Liver (tissue), 9 donors: ENCODE results near the gene MYLK3. TPM values are rescaled to one million over a fixed set of nuclear protein-coding genes. Genes with fewer than 3 reads are reported as not detected.

ENCODE experiments used
- DNase-seq: peaks from one replicate; pipeline ENCODE4 v3.0.0-alpha.2; 2017; ENCODE audit warnings: low spot score
- H3K27ac ChIP-seq, 2 donors: one replicate each; pipeline ENCODE4 v1.7.0; 2013; ENCODE audit warnings: inconsistent platforms in 2 of 2, low read length in 2 of 2, control low read depth in 1 of 2, low read depth in 1 of 2, mild to moderate bottlenecking in 1 of 2
- H3K27me3 ChIP-seq, 4 donors: one replicate each; pipeline versions ENCODE4 v1.6.1 to v1.7.0; 2013; ENCODE audit warnings: low read length in 3 of 4, inconsistent platforms in 1 of 4, mild to moderate bottlenecking in 1 of 4, moderate library complexity in 1 of 4; ENCODE audit not compliant: control insufficient read depth in 4 of 4, insufficient read depth in 4 of 4
- H3K36me3 ChIP-seq, 4 donors: one replicate each; pipeline versions ENCODE4 v1.6.1 to v1.7.0; 2013; ENCODE audit warnings: low read length in 3 of 4, mild to moderate bottlenecking in 3 of 4, low read depth in 1 of 4, moderate library complexity in 1 of 4; ENCODE audit not compliant: control insufficient read depth in 4 of 4, insufficient read depth in 3 of 4
- H3K4me1 ChIP-seq, 4 donors: one replicate each; pipeline versions ENCODE4 v1.6.1 to v1.7.0; 2013; ENCODE audit warnings: low read length in 3 of 4, mild to moderate bottlenecking in 3 of 4, moderate library complexity in 1 of 4; ENCODE audit not compliant: control insufficient read depth in 4 of 4, insufficient read depth in 4 of 4
- H3K4me3 ChIP-seq, 3 donors: one replicate each; pipeline versions ENCODE4 v1.6.1 to v1.7.0; 2013; ENCODE audit warnings: low read length in 3 of 3, control low read depth in 1 of 3, low read depth in 1 of 3, mild to moderate bottlenecking in 1 of 3
- H3K9ac ChIP-seq, 2 donors: one replicate each; pipeline ENCODE4 v1.7.0; 2013; ENCODE audit warnings: low read length in 2 of 2, mild to moderate bottlenecking in 2 of 2, moderate library complexity in 2 of 2, control low read depth in 1 of 2, low read depth in 1 of 2
- H3K9me3 ChIP-seq, 4 donors: one replicate each; pipeline versions ENCODE4 v1.6.1 to v1.7.0; 2013; ENCODE audit warnings: low read length in 3 of 4; ENCODE audit not compliant: control insufficient read depth in 4 of 4
- EGR1 ChIP-seq, 2 donors: IDR thresholded peaks; 2 replicates each; pipeline ENCODE4 v1.6.1; 2016 to 2018; ENCODE audit warnings: antibody characterized with exemption in 2 of 2, low read depth in 2 of 2
- FOXA2 ChIP-seq: IDR thresholded peaks from 2 replicates; pipeline ENCODE4 v1.6.1; 2016; ENCODE audit warnings: antibody characterized with exemption
- GABPA ChIP-seq, 2 donors: IDR thresholded peaks in 1 of 2; conservative IDR thresholded peaks in 1 of 2; 2 replicates each; pipeline ENCODE4 v1.6.1; 2016; ENCODE audit warnings: antibody characterized with exemption in 2 of 2, mild to moderate bottlenecking in 1 of 2, moderate library complexity in 1 of 2
- RAD21 ChIP-seq, 2 donors: IDR thresholded peaks; 2 replicates each; pipeline ENCODE4 v1.6.1; 2016; ENCODE audit warnings: antibody characterized with exemption in 2 of 2, mild to moderate bottlenecking in 2 of 2
- RXRA ChIP-seq, 2 donors: IDR thresholded peaks; 2 replicates each; pipeline ENCODE4 v1.6.1; 2017 to 2018; ENCODE audit warnings: antibody characterized with exemption in 2 of 2, mild to moderate bottlenecking in 1 of 2
- SP1 ChIP-seq: IDR thresholded peaks from 2 replicates; pipeline ENCODE4 v1.6.1; 2018; ENCODE audit warnings: antibody characterized with exemption, mild to moderate bottlenecking
- YY1 ChIP-seq: IDR thresholded peaks from 2 replicates; pipeline ENCODE4 v1.6.1; 2016; ENCODE audit warnings: antibody characterized with exemption, mild to moderate bottlenecking
- WGBS: extraction: QIAGEN DNeasy Blood & Tissue Kit; methylation state at CpG from one replicate; pipeline ENCODE4 v1.1.7; 2013; 5-methylcytosine and 5-hydroxymethylcytosine counted together
- polyA plus RNA-seq, 2 donors: library from polyadenylated mRNA; stranded (reverse) in 1 of 2; unstranded in 1 of 2; fragments of 200-250 nt in 1 of 2; fragments of >200 nt in 1 of 2; fragmentation: Nextera tagmentation in 1 of 2; extraction: Ambion mirVana in 1 of 2; gene quantifications; one replicate each; pipeline versions ENCODE4 v1.2.1 to v1.2.3, GENCODE V29; 2013 to 2015
- total RNA-seq, 2 donors: library from RNA; depleted of rRNA; stranded (reverse); fragments of >200 nt; gene quantifications; one replicate each; pipeline ENCODE4 v1.2.3, GENCODE V29; 2014
- TF ChIP-seq, protein P1 (sequence below): fragments of 150-350 bp; IDR thresholded peaks from 2 replicates; pipeline ENCODE4 v1.5.1; 2017; ENCODE audit warnings: improper control_type of control experiment, low read depth, low read length; ENCODE audit not compliant: missing input control
- TF ChIP-seq, protein P2 (sequence below): IDR thresholded peaks from 2 replicates; pipeline ENCODE4 v1.6.1; 2016; ENCODE audit warnings: antibody characterized with exemption
- TF ChIP-seq, protein P3 (sequence below): IDR thresholded peaks from 2 replicates; pipeline ENCODE4 v1.6.1; 2016; ENCODE audit warnings: antibody characterized with exemption, mild to moderate bottlenecking
- TF ChIP-seq, protein P4 (sequence below): IDR thresholded peaks from 2 replicates; pipeline ENCODE4 v1.6.1; 2016; ENCODE audit warnings: antibody characterized with exemption
- donor health status: healthy.
- donor health status: healthy.
- donor health status: healthy.
- donor health status: healthy.
- donor health status: healthy.

The MYLK3 gene
- total and polyA plus RNA-seq, 4 donors = 0.01 to 1.1 (median 0.23) TPM

DNA sequence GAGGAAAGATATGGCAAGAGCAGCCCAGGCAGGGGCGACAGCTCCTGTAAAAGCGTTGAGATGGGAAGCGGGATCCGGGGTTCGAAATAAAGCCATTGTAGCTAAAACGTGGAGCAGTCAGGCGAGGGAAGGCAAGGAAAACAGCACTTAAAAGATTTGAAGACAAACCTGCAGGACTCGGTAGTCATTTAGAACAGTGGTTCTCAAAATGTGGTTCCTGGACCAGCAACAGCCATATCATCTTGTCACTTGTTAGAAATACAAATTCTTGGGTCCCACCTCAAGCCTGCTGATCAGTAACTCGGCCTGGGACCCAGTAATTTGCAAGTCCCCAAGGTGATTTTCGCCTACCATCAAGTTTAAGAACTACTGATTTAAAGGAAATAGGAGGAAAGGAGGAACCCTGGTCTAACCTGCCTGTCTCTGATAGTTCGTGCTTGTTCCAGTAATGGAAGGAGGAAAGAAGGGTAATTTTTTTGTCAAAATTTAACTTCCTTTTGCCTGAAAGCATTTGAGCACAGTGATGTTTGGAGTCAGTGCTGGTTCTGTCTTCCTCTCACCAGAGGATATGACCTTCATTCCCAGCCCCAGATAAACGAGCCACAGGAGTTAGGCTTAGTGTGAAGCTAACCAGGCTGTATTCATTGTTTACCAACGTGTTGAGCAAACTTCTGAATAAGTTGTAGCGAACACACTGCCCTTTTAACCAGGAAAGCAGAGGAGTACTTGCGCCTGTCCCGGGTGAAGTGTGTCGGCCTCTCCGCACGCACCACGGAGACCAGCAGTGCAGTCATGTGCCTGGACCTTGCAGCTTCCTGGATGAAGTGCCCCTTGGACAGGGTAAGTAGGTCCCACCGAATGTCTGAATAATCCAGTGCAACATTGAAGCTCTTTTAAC, 57.6 kb downstream of the MYLK3 start:
- H3K27ac ChIP-seq = no peak overlapping the region
- H3K4me3 ChIP-seq = peak overlapping the region; percentile 12 to 88 (median 70)
- TF ChIP-seq SP1 = peak; percentile 23
- TF ChIP-seq YY1 = no peak
- peaks cover 4 to 29% (median 23%) of the 10 kb centered on the region in 4 donors for H3K4me1 ChIP-seq
- H3K36me3 ChIP-seq = no peaks in the 10 kb centered on the region
- no peak overlapping the region for H3K9ac ChIP-seq
- no peaks in the 10 kb centered on the region for H3K27me3 ChIP-seq
- 13% methylated on average over 21 of the region's 21 CpGs for WGBS
- no peaks in the 10 kb centered on the region for H3K9me3 ChIP-seq
- no peak for DNase-seq

DNA sequence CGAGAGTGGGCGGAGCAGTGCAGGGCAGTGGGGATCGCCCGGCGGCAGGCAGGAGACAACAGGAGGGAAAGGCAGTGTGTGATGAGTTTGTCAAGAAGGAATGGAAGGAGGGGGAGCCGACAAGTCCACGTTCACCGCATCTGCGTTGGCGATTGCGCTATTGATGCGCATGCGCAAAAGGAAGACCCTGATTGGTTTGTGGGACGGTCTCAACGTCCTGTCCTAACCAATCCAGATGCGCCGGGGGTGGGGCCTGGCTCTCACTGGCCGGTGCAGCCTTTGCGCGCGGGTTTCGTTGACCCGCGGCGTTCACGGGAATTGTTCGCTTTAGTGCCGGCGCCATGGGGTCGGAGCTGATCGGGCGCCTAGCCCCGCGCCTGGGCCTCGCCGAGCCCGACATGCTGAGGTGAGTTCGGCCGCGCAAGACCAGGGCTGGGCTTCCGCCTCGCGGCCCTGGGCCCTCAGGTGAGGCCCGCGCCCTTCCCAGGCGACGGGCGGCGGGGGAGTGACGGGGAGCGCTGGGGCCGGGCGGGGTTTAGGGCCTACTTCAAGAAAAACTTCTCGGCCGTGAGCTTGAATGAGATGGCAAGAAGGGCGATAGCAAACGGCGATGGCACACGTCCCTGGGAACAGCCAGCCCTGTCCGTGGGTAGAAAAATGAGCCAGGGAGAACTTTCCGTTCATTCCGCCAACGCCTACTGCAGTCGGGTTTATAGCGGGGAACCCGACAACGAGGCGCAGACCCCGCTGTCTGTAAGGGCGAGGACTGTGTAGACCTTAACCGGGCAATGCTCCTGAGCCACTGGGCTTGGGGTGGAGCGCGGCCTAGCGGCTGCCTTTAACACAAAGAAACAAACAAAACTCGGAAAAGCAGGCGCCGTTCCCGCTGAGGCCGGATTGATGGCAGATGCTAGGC, 58.5 kb downstream of the MYLK3 start, which contains the start of gene ORC6:
Gene ORC6, plus strand, starts transcription at position 295 of the 916 bp plus-strand sequence. Its CDS starts 47 bp downstream, at position 342.
- Histone ChIP-seq H3K4me3 (peak within 1 kb of the TSS; percentile 70 to 88 (median 81)), H3K4me1 (peaks cover 4 to 29% (median 23%) of the 10 kb centered on the region in 4 donors), H3K9ac (peak within 1 kb of the TSS; percentile 45 to 67), H3K27ac (peak within 1 kb of the TSS; percentile 90), H3K27me3 (no peaks in the 10 kb centered on the region), H3K36me3 (no peaks in the 10 kb centered on the region), H3K9me3 (no peaks in the 10 kb centered on the region)
- TF ChIP-seq YY1 = peak; percentile 10
- TF ChIP-seq, protein P1, sequence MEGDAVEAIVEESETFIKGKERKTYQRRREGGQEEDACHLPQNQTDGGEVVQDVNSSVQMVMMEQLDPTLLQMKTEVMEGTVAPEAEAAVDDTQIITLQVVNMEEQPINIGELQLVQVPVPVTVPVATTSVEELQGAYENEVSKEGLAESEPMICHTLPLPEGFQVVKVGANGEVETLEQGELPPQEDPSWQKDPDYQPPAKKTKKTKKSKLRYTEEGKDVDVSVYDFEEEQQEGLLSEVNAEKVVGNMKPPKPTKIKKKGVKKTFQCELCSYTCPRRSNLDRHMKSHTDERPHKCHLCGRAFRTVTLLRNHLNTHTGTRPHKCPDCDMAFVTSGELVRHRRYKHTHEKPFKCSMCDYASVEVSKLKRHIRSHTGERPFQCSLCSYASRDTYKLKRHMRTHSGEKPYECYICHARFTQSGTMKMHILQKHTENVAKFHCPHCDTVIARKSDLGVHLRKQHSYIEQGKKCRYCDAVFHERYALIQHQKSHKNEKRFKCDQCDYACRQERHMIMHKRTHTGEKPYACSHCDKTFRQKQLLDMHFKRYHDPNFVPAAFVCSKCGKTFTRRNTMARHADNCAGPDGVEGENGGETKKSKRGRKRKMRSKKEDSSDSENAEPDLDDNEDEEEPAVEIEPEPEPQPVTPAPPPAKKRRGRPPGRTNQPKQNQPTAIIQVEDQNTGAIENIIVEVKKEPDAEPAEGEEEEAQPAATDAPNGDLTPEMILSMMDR = peak; percentile 8
- TF ChIP-seq RAD21 (IDR thresholded peaks at IDR 0.05) = peak; percentile 6 to 21
- TF ChIP-seq, protein P2, sequence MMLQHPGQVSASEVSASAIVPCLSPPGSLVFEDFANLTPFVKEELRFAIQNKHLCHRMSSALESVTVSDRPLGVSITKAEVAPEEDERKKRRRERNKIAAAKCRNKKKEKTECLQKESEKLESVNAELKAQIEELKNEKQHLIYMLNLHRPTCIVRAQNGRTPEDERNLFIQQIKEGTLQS = no peak
- TF ChIP-seq SP1 = peak; percentile 83
- no peak for TF ChIP-seq GABPA (IDR thresholded peaks at IDR 0.05 in 1 of 2, conservative IDR thresholded peaks at IDR 0.05 in 1 of 2)
- no peak for TF ChIP-seq EGR1 (IDR thresholded peaks at IDR 0.05; ENCODE audit: low read depth in 2 of 2)
- peak; percentile 97 for DNase-seq
- WGBS = under 1% methylated on average over 79 of the region's 79 CpGs

DNA sequence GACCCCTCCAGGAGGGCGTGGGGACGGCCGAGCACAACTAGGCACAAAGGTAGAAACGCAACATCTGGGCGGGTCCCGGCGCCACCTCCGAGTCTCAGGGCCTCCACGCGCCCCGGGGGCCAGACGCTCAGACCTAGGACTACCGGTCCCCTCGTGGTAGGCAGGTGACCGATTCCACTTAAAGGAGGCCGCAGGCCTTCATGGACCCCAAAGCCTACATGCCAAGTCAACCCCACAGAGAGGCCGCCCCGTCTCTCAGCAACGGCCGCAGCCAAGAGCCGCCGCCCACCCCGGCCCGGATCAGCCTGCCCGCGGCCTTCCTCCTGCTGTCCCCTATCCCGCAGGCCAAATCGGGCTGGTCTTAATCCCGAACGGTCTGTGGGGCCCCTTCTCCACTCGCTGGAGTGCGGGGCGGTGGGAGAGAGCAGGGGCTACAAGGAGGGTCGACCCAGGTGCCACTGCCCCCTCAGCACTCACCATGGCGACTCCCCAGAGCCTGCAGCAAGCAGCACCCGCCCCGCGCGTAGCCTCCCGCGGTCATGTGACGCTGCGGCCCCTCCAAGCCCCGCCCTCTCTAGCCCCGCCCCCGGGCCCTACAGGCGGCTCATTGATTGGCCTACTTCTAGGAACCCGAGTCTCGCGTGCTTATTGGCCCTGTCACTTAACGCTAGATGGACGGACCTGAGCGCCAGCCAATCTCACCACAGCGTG, 59.3 kb downstream of the MYLK3 start, which contains the start of gene VPS35:
Gene VPS35, minus strand, starts transcription at position 525 of the 711 bp plus-strand sequence. Its CDS starts 45 bp downstream, at position 480.
- peaks cover 4 to 29% (median 23%) of the 10 kb centered on the region in 4 donors for H3K4me1 ChIP-seq
- H3K4me3 ChIP-seq = peak within 1 kb of the TSS; percentile 70 to 88 (median 81)
- peak within 1 kb of the TSS; percentile 45 to 67 for H3K9ac ChIP-seq
- H3K27ac ChIP-seq = peak within 1 kb of the TSS; percentile 90
- H3K9me3 ChIP-seq = no peaks in the 10 kb centered on the region
- under 1% methylated on average over 54 of the region's 54 CpGs for WGBS
- DNase-seq = peak; percentile 100
- H3K27me3 ChIP-seq = no peaks in the 10 kb centered on the region
- no peaks in the 10 kb centered on the region for H3K36me3 ChIP-seq
- TF ChIP-seq, protein P3, sequence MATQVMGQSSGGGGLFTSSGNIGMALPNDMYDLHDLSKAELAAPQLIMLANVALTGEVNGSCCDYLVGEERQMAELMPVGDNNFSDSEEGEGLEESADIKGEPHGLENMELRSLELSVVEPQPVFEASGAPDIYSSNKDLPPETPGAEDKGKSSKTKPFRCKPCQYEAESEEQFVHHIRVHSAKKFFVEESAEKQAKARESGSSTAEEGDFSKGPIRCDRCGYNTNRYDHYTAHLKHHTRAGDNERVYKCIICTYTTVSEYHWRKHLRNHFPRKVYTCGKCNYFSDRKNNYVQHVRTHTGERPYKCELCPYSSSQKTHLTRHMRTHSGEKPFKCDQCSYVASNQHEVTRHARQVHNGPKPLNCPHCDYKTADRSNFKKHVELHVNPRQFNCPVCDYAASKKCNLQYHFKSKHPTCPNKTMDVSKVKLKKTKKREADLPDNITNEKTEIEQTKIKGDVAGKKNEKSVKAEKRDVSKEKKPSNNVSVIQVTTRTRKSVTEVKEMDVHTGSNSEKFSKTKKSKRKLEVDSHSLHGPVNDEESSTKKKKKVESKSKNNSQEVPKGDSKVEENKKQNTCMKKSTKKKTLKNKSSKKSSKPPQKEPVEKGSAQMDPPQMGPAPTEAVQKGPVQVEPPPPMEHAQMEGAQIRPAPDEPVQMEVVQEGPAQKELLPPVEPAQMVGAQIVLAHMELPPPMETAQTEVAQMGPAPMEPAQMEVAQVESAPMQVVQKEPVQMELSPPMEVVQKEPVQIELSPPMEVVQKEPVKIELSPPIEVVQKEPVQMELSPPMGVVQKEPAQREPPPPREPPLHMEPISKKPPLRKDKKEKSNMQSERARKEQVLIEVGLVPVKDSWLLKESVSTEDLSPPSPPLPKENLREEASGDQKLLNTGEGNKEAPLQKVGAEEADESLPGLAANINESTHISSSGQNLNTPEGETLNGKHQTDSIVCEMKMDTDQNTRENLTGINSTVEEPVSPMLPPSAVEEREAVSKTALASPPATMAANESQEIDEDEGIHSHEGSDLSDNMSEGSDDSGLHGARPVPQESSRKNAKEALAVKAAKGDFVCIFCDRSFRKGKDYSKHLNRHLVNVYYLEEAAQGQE = peak; percentile 36
- TF ChIP-seq, protein P4, sequence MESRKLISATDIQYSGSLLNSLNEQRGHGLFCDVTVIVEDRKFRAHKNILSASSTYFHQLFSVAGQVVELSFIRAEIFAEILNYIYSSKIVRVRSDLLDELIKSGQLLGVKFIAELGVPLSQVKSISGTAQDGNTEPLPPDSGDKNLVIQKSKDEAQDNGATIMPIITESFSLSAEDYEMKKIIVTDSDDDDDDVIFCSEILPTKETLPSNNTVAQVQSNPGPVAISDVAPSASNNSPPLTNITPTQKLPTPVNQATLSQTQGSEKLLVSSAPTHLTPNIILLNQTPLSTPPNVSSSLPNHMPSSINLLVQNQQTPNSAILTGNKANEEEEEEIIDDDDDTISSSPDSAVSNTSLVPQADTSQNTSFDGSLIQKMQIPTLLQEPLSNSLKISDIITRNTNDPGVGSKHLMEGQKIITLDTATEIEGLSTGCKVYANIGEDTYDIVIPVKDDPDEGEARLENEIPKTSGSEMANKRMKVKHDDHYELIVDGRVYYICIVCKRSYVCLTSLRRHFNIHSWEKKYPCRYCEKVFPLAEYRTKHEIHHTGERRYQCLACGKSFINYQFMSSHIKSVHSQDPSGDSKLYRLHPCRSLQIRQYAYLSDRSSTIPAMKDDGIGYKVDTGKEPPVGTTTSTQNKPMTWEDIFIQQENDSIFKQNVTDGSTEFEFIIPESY = peak; percentile 79
- no peak for TF ChIP-seq GABPA (IDR thresholded peaks at IDR 0.05 in 1 of 2, conservative IDR thresholded peaks at IDR 0.05 in 1 of 2)
- TF ChIP-seq RXRA (IDR thresholded peaks at IDR 0.05) = no peak
- TF ChIP-seq FOXA2 = no peak
- peak; percentile 91 for TF ChIP-seq SP1
- peak; percentile 69 for TF ChIP-seq YY1
